ENCODE measurements around the gene TANGO2.

The TANGO2 gene

GRCh38 chr22:20093418-20094196 lies 72.7 kb downstream of the TANGO2 start:
- TF ChIP-seq CTBP1 (IDR thresholded peaks at IDR 0.05; ENCODE audit: borderline replicate concordance) = no peak
- no peak for TF ChIP-seq BHLHE40 (IDR thresholded peaks at IDR 0.05; ENCODE audit: borderline replicate concordance)
- TF ChIP-seq HDGF (IDR thresholded peaks at IDR 0.05; ENCODE audit: borderline replicate concordance) = no peak
- TF ChIP-seq FOXK2 (IDR thresholded peaks at IDR 0.05) = no peak
- no peak for TF ChIP-seq NFRKB (IDR thresholded peaks at IDR 0.05)
- TF ChIP-seq SP1 (IDR thresholded peaks at IDR 0.05) = no peak
- CTCF ChIA-PET = no interaction called here
- POLR2A ChIA-PET = interaction anchor here (1.2 to 3.2 kb wide), 3 partner anchors 12 to 24 kb away, joined by 4 to 13 read pairs (median 5); partner anchors contain the start of gene TRMT2A
- DNase-seq (ENCODE audit: extremely low spot score) = no peak

GRCh38 chr22:20094197-20094807 lies 73.4 kb downstream of the TANGO2 start:
- ChIA-PET POLR2A (interaction anchor here (1.2 to 3.2 kb wide), 3 partner anchors 12 to 23 kb away, joined by 4 to 13 read pairs (median 5); partner anchors contain the start of gene TRMT2A), CTCF (interaction anchor here (0.6 to 0.7 kb wide), 2 partner anchors 21 to 34 kb away, joined by 3 read pairs; no protein-coding TSS in a partner anchor)
- TF ChIP-seq PKNOX1 (IDR thresholded peaks at IDR 0.05) = no peak
- TF ChIP-seq TARDBP (IDR thresholded peaks at IDR 0.05) = no peak
- TF ChIP-seq SP1 (IDR thresholded peaks at IDR 0.05) = no peak
- no peak for TF ChIP-seq ZNF384 (IDR thresholded peaks at IDR 0.05)
- TF ChIP-seq L3MBTL2 (conservative IDR thresholded peaks at IDR 0.05) = no peak
- no peak for TF ChIP-seq FOXA1 (IDR thresholded peaks at IDR 0.05)
- TF ChIP-seq LEF1 (IDR thresholded peaks at IDR 0.05; ENCODE audit: borderline replicate concordance) = no peak
- no peak for TF ChIP-seq ARNT (IDR thresholded peaks at IDR 0.05)
- no peak for TF ChIP-seq BHLHE40 (IDR thresholded peaks at IDR 0.05; ENCODE audit: borderline replicate concordance)
- no peak for TF ChIP-seq CTBP1 (IDR thresholded peaks at IDR 0.05; ENCODE audit: borderline replicate concordance)
- no peak for TF ChIP-seq FOXK2 (IDR thresholded peaks at IDR 0.05)
- no peak for TF ChIP-seq HDGF (IDR thresholded peaks at IDR 0.05; ENCODE audit: borderline replicate concordance)
- no peak for TF ChIP-seq NFRKB (IDR thresholded peaks at IDR 0.05)
- TF ChIP-seq SUZ12 (IDR thresholded peaks at IDR 0.05) = no peak
- TF ChIP-seq FOXM1 (IDR thresholded peaks at IDR 0.05; ENCODE audit: borderline replicate concordance) = no peak
- TF ChIP-seq ELF4 (IDR thresholded peaks at IDR 0.05) = no peak
- DNase-seq (ENCODE audit: extremely low spot score) = no peak

- CTCF ChIA-PET = interaction anchor here (0.7 to 1.5 kb wide), 2 partner anchors 10 to 15 kb away, joined by 3 to 8 read pairs; no protein-coding TSS in a partner anchor
- DNase-seq (ENCODE audit: extremely low spot score) = no peak
- POLR2A ChIA-PET = interaction anchor here (3.2 kb wide), 1 partner anchor 14 kb away, joined by 13 read pairs; no protein-coding TSS in a partner anchor
- TF ChIP-seq ARNT (IDR thresholded peaks at IDR 0.05) (no peak), TARDBP (IDR thresholded peaks at IDR 0.05) (no peak), L3MBTL2 (conservative IDR thresholded peaks at IDR 0.05) (no peak), SP1 (IDR thresholded peaks at IDR 0.05) (no peak), NFRKB (IDR thresholded peaks at IDR 0.05) (no peak), SUZ12 (IDR thresholded peaks at IDR 0.05) (no peak), CTBP1 (IDR thresholded peaks at IDR 0.05; ENCODE audit: borderline replicate concordance) (no peak)
These were observed 74.6 kb downstream of the TANGO2 start for GRCh38 chr22:20095521-20095920.

- ChIA-PET CTCF (interaction anchor here (0.6 to 1.5 kb wide), 2 partner anchors 10 to 14 kb away, joined by 5 to 8 read pairs; no protein-coding TSS in a partner anchor), POLR2A (interaction anchor here (0.6 kb wide), 1 partner anchor 16 kb away, joined by 3 read pairs; no protein-coding TSS in a partner anchor)
- TF ChIP-seq FOXA1 (IDR thresholded peaks at IDR 0.05) = no peak
- no peak for TF ChIP-seq SP1 (IDR thresholded peaks at IDR 0.05)
- TF ChIP-seq TARDBP (IDR thresholded peaks at IDR 0.05) = no peak
- DNase-seq (ENCODE audit: extremely low spot score) = no peak
These were observed 75.9 kb downstream of the TANGO2 start for GRCh38 chr22:20096574-20097420.

- CTCF ChIA-PET = interaction anchor here (0.7 kb wide), 1 partner anchor 13 kb away, joined by 3 read pairs; no protein-coding TSS in a partner anchor
These were observed 78.3 kb downstream of the TANGO2 start for GRCh38 chr22:20099099-20099711.

More at GRCh38 chr22:20099099-20099711, 78.3 kb downstream of the TANGO2 start:
- POLR2A ChIA-PET = interaction anchor here (1.2 kb wide), 1 partner anchor 10 kb away, joined by 3 read pairs; no protein-coding TSS in a partner anchor
- TF ChIP-seq CTBP1 (IDR thresholded peaks at IDR 0.05; ENCODE audit: borderline replicate concordance) (no peak), PKNOX1 (IDR thresholded peaks at IDR 0.05) (no peak), SP1 (IDR thresholded peaks at IDR 0.05) (no peak), FOXK2 (IDR thresholded peaks at IDR 0.05) (no peak), ARNT (IDR thresholded peaks at IDR 0.05) (no peak), L3MBTL2 (conservative IDR thresholded peaks at IDR 0.05) (no peak), TARDBP (IDR thresholded peaks at IDR 0.05) (no peak), LEF1 (IDR thresholded peaks at IDR 0.05; ENCODE audit: borderline replicate concordance) (no peak), ELF4 (IDR thresholded peaks at IDR 0.05) (no peak), FOXA1 (IDR thresholded peaks at IDR 0.05) (no peak), FOXM1 (IDR thresholded peaks at IDR 0.05; ENCODE audit: borderline replicate concordance) (no peak), NFRKB (IDR thresholded peaks at IDR 0.05) (no peak), BHLHE40 (IDR thresholded peaks at IDR 0.05; ENCODE audit: borderline replicate concordance) (no peak), HDGF (IDR thresholded peaks at IDR 0.05; ENCODE audit: borderline replicate concordance) (no peak), SUZ12 (IDR thresholded peaks at IDR 0.05) (no peak), ZNF384 (IDR thresholded peaks at IDR 0.05) (no peak)
- DNase-seq (ENCODE audit: extremely low spot score) = no peak
